Stimulated activated memory B cell treated with anti-CD40 and anti-IgM and Interleukin-4, amounts not matched to agents 10 μg/mL and 1 μg/mL and 100 μg/mL, for 72 hours (primary cell): ENCODE data around the gene B3GAT3.
"Not testable (repeated sequence)": the region's sequence is repeated elsewhere in the genome, so short reads cannot be mapped to it uniquely, and the experiment has no call there.

Experiments
- ATAC-seq: fragments of 150-1000 bp; cut with Tn5 transposase; 2 replicates; pipeline ENCODE4 v1.10.0; 2021
- H3K27ac Mint-ChIP-seq: one replicate; pipeline ENCODE4 v1.8.0; 2022; ENCODE audit warnings: mild to moderate bottlenecking, mixed read lengths
- H3K27me3 Mint-ChIP-seq: one replicate; pipeline ENCODE4 v1.8.0; 2022; ENCODE audit warnings: mixed read lengths
- H3K36me3 Mint-ChIP-seq: one replicate; pipeline ENCODE4 v1.8.0; 2022; ENCODE audit warnings: mixed read lengths
- H3K4me1 Mint-ChIP-seq: one replicate; pipeline ENCODE4 v1.8.0; 2022; ENCODE audit warnings: mixed read lengths
- H3K4me3 Mint-ChIP-seq: one replicate; pipeline ENCODE4 v1.8.0; 2022; ENCODE audit warnings: mild to moderate bottlenecking, moderate library complexity, mixed read lengths
- H3K9me3 Mint-ChIP-seq: one replicate; pipeline ENCODE4 v1.8.0; 2022; ENCODE audit warnings: mixed read lengths

B3GAT3 gene

GRCh38 chr11:62621567-62622470 lies at the start of gene B3GAT3:
Gene B3GAT3 (minus strand): TSS chr11:62621986. CDS start chr11:62621947, 39 bp downstream.
- Mint-ChIP-seq H3K9me3 (no peaks in the 10 kb centered on the region), H3K36me3 (peaks cover 24% of the 10 kb centered on the region), H3K27me3 (no peaks in the 10 kb centered on the region), H3K4me1 (peaks cover 16% of the 10 kb centered on the region), H3K4me3 (peak within 1 kb of the TSS; percentile 93), H3K27ac (peak within 1 kb of the TSS; percentile 90)
- ATAC-seq, result peak; percentile 99

DNA sequence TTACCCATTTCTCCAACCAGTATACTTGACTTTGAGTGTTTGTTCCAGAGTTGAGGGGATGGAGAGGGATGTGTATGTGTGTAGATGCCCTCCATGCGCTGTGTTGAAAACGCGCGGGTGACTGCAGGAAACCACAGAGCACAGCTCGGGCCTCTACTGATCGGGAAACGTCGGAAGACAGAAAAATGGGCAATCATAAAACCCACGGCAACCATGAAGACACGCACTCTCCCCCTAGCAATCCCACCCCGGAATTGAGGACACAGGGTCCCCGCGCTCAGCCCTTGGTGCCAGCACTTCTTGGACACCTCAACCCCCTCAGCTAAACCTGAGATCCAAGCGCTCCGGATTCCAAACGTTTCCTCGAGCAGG lies 49.4 kb upstream of the B3GAT3 start:
- H3K27me3 Mint-ChIP-seq, result no peaks in the 10 kb centered on the region
- peak overlapping the region; percentile 94 for H3K27ac Mint-ChIP-seq
- peaks cover 28% of the 10 kb centered on the region for H3K36me3 Mint-ChIP-seq
- no peaks in the 10 kb centered on the region for H3K9me3 Mint-ChIP-seq
- H3K4me1 Mint-ChIP-seq, result peaks cover 59% of the 10 kb centered on the region
- ATAC-seq, result peak; percentile 6
- peak overlapping the region; percentile 98 for H3K4me3 Mint-ChIP-seq

GRCh38 chr11:62669420-62670161 lies 47.8 kb upstream of the B3GAT3 start:
- Mint-ChIP-seq H3K4me1 (peaks cover 54% of the 10 kb centered on the region), H3K36me3 (peaks cover 33% of the 10 kb centered on the region), H3K9me3 (no peaks in the 10 kb centered on the region), H3K27me3 (no peaks in the 10 kb centered on the region), H3K27ac (no peak overlapping the region), H3K4me3 (peak overlapping the region; percentile 42)
- ATAC-seq, result no peak

DNA sequence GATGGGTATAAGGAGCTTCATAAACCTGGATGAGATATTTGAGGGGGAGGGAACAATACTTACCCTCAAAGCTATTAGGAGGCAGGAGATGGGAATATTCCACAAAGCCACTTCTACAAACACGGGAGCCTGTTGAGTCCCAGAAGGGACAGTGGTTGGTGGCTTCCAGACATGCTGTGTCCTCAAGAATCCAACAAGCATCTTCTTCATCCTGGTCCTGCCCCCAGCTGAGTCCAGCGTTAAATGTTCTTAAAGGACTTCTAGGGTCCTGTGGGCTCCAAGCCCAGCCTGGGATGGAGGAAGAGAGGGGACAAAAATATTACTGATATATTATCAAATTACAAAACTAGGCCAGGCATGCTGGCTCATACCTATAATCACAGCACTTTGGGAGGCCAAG lies 45.7 kb upstream of the B3GAT3 start:
- Mint-ChIP-seq H3K9me3 (no peaks in the 10 kb centered on the region), H3K4me1 (peaks cover 56% of the 10 kb centered on the region), H3K27me3 (no peaks in the 10 kb centered on the region), H3K4me3 (peak overlapping the region; percentile 98), H3K27ac (peak overlapping the region; percentile 89), H3K36me3 (peaks cover 41% of the 10 kb centered on the region)
- ATAC-seq, result no peak

- H3K27ac Mint-ChIP-seq, result peak overlapping the region; percentile 89
- peak overlapping the region; percentile 98 for H3K4me3 Mint-ChIP-seq
- no peak for ATAC-seq
- H3K4me1 Mint-ChIP-seq, result peaks cover 54% of the 10 kb centered on the region
- H3K9me3 Mint-ChIP-seq, result no peaks in the 10 kb centered on the region
- H3K36me3 Mint-ChIP-seq, result peaks cover 44% of the 10 kb centered on the region
- no peaks in the 10 kb centered on the region for H3K27me3 Mint-ChIP-seq
Measured at GRCh38 chr11:62666259-62666926, 44.6 kb upstream of the B3GAT3 start.

- Mint-ChIP-seq H3K9me3 (no peaks in the 10 kb centered on the region), H3K4me1 (peaks cover 50% of the 10 kb centered on the region), H3K4me3 (peak overlapping the region; percentile 98)
Measured at GRCh38 chr11:62665599-62666258, 43.9 kb upstream of the B3GAT3 start.

GRCh38 chr11:62665075-62665598 lies 43.4 kb upstream of the B3GAT3 start, which contains the start of the genes C11orf98 and CSKMT:
Gene C11orf98 (minus strand): TSS chr11:62665210. CDS start chr11:62665169, 41 bp downstream.
Gene CSKMT (plus strand): TSS chr11:62665312. CDS start chr11:62665880, 568 bp downstream.
- Mint-ChIP-seq H3K9me3 (no peaks in the 10 kb centered on the region), H3K4me3 (peak within 1 kb of the TSS; percentile 98), H3K27me3 (no peaks in the 10 kb centered on the region), H3K27ac (peak within 1 kb of the TSS; percentile 89), H3K36me3 (peaks cover 44% of the 10 kb centered on the region), H3K4me1 (peaks cover 46% of the 10 kb centered on the region)
- ATAC-seq, result peak; percentile 98

More at GRCh38 chr11:62665599-62666258, 43.9 kb upstream of the B3GAT3 start:
- Mint-ChIP-seq H3K27me3 (no peaks in the 10 kb centered on the region), H3K36me3 (peaks cover 44% of the 10 kb centered on the region), H3K27ac (peak overlapping the region; percentile 89)
- peak; percentile 62 for ATAC-seq

DNA sequence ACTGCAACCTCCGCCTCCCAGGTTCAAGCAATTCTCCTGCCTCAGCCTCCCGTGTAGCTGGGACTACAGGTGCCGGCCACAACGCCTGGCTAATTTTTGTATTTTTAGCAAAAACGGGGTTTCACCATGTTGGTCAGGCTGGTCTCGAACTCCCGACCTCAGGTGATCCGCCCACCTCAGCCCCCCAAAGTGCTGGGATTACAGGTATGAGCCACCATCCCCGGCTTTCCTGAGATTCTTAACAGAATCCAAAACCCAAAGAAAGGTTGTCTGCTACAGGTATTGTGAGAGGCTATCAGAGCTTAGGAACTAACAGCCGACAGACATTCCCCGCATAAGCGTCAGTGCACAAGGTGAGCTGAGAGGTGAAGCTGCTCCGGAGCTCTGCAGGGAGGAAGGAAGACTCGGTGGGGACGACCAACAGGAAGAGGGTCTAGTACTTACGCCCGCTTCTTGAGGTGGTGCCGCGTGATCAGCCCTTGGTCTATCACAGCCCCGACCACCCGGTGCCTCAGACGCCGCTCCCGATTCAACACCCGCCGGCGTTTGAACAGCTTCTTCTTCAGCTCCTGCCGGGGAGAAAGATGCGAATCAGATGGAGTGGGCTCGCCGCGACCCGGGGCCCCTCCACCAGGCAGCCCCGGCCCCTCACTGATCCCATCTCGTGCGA lies 42.8 kb upstream of the B3GAT3 start:
- peak overlapping the region; percentile 98 for H3K4me3 Mint-ChIP-seq
- H3K4me1 Mint-ChIP-seq, result peaks cover 40% of the 10 kb centered on the region
- peak overlapping the region; percentile 89 for H3K27ac Mint-ChIP-seq
- peak; percentile 66 for ATAC-seq
- H3K9me3 Mint-ChIP-seq, result no peaks in the 10 kb centered on the region
- no peaks in the 10 kb centered on the region for H3K27me3 Mint-ChIP-seq
- peaks cover 42% of the 10 kb centered on the region for H3K36me3 Mint-ChIP-seq

GRCh38 chr11:62656796-62657429 lies 35.1 kb upstream of the B3GAT3 start:
- no peaks in the 10 kb centered on the region for H3K9me3 Mint-ChIP-seq
- H3K4me1 Mint-ChIP-seq, result peaks cover 21% of the 10 kb centered on the region
- no peaks in the 10 kb centered on the region for H3K27me3 Mint-ChIP-seq
- ATAC-seq, result no peak
- H3K27ac Mint-ChIP-seq, result no peak overlapping the region
- no peak overlapping the region for H3K4me3 Mint-ChIP-seq
- no peaks in the 10 kb centered on the region for H3K36me3 Mint-ChIP-seq

GRCh38 chr11:62654297-62654696 lies 32.5 kb upstream of the B3GAT3 start:
- peaks cover under 1% of the 10 kb centered on the region for H3K36me3 Mint-ChIP-seq
- H3K27ac Mint-ChIP-seq, result peak overlapping the region; percentile 52
- H3K4me3 Mint-ChIP-seq, result peak overlapping the region; percentile 50
- no peak for ATAC-seq
- H3K27me3 Mint-ChIP-seq, result no peaks in the 10 kb centered on the region
- H3K4me1 Mint-ChIP-seq, result peaks cover 36% of the 10 kb centered on the region
- no peaks in the 10 kb centered on the region for H3K9me3 Mint-ChIP-seq

DNA sequence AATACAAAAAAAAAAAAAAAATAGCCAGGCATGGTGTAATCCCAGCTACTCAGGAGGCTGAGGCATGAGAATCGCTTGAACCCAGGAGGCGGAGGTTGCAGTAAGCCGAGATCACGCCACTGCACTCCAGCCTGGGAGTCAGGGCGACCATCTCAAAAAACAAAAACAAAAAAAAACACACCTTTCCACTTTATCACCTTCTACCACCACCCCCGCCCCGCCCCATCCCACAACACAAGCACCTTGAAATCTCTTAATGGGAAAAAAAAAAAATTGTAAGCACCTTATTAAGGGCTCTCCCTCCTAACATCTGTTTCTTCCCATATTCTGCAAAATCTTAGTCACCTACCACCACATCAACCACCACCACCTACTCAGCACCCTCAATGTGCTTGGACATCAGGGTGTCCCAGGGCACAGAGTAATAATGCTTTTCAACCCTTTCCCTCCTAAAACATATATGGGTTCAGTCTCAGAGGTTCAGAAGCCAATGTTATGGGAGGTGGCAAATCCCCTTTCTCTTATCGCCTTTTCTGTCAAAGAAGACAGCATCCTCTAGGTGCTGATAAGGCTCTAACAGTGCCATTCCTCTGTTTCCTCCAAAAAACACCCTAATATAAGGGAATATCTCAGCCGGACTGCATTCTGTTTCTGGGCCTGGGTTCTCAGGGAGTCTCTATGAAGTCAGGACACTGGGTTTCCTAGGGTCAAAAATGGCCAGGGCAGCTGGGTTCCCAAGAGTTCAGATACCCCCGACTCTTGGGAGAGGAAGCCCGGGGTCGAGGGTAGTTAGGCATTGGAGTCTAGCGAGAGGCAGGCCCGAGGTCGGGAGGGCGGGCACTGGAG lies 30.6 kb upstream of the B3GAT3 start:
- Mint-ChIP-seq H3K4me1 (peaks cover 40% of the 10 kb centered on the region), H3K4me3 (peak overlapping the region; percentile 98), H3K9me3 (no peaks in the 10 kb centered on the region), H3K36me3 (peaks cover 5% of the 10 kb centered on the region), H3K27me3 (no peaks in the 10 kb centered on the region), H3K27ac (peak overlapping the region; percentile 89)
- no peak for ATAC-seq

GRCh38 chr11:62650283-62650682 lies 28.5 kb upstream of the B3GAT3 start:
- ATAC-seq, H3K27me3 Mint-ChIP-seq, H3K27ac Mint-ChIP-seq, H3K9me3 Mint-ChIP-seq, H3K36me3 Mint-ChIP-seq, H3K4me3 Mint-ChIP-seq: not testable (repeated sequence)
- peaks cover 53% of the 10 kb centered on the region for H3K4me1 Mint-ChIP-seq

DNA sequence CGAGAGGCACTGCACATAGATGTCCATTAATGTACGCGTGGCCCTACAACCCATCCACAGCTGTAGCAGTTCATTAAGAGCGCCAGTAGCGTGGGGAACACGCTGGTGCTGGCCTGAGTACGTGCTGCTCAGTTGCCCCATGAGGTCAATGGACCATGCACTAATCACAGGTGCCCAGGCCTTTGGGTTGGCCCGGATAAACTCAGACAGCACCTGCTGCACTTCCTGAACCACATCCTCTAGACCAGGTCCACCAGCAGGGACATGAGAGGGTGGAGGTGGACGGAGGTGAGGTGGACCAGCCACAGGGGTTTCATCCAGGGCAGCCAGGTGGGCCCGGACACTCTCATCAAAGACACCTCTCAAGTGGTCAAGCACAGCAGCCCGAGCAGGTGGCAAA lies 27.7 kb upstream of the B3GAT3 start:
- Mint-ChIP-seq H3K4me1 (peaks cover 54% of the 10 kb centered on the region), H3K4me3 (no peak overlapping the region), H3K36me3 (peaks cover 5% of the 10 kb centered on the region), H3K9me3 (no peaks in the 10 kb centered on the region), H3K27me3 (no peaks in the 10 kb centered on the region), H3K27ac (no peak overlapping the region)
- ATAC-seq, result no peak
